ENCODE results near the gene CHRNE.

DNA sequence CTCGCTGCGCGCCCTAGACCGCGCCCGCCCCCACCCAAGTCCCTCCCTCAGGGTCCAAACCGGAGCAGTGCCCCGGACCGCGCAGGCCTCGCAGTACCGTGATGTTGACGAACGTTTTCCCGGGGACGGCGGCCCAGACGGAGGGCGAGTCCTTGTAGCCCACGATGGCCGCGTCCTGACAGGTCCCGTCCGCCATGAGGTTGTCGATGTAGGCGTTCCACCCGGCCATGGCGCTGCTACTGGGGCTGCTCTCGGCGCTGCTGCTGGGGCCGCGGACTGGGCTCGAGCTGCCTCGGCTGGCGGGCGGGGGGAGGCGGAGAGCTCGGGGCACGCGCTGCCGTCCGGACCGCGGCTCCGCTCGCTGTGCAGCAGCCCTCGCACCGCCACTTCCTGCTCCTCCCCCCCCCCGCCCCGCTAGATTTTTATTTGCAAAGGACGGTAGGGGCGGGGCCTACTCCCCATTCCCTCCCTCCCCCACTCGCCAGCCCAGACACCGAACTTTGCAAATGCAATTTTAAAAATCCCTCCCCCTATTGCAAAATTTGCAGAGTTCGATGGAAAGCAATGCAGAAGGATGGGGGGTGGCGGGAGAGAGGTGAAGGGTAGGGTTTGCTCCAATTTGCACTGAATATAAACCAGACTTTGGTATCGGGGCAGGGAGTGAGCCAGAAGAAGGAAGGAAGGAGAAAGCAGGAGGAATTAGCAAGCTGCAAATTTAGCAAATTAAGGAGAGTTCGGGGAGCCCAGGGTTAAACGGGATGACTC lies 45.5 kb upstream of the CHRNE start, which contains the start of gene PFN1:
- TF ChIP-seq CTCF (IDR thresholded peaks at IDR 0.05; ENCODE audit: low read depth, low read length, poor library complexity, severe bottlenecking) = no peak
- TF ChIP-seq EZH2phosphoT487 (IDR thresholded peaks at IDR 0.05; ENCODE audit: borderline replicate concordance, low read length) = no peak

All from DOHH2 (cell line).